HG03139 (cell line): ENCODE results near the gene IQGAP2.

Experiments used
- ATAC-seq: cut with Tn5 transposase; IDR thresholded peaks from one replicate; pipeline ENCODE4 v1.9.1; 2021; ENCODE audit not compliant: unreplicated experiment

IQGAP2 gene

DNA sequence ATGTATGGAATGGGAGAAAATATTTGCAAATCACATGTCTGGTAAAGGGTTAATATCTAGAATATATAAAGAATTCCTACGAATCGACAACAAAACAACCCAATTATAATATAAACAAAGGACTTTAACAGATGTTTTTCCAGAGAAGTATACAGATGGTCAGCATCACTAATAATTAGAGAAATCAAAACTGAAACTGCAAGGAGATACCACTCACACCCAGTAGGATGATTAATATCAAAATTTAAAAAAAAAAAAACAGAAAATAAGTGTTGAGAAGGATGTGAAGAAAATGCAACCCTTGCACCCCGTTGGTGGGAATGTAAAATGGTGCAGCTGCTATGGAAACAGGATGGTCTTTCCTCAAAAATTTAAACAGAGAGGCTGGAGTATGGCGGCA lies 278.2 kb downstream of the IQGAP2 start:
- no peak for ATAC-seq

DNA sequence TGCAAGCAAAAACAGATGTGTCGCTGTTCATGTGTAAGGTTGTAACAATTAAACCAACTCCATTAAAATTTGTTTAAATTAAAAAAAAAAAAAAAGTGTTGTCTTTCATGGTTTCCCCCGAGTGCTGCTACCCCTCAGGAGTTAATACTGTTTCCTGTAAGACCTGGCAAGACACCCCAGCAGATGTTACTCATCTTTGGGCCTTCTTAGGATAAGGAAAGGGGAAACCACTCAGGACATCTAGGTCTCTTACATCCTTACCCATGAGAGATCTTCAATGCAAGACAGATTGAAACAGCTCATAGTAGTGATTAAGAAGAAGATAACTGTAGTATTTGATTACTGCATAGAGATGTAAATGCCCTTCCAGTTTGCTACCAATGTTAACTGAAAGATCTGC lies 279.3 kb downstream of the IQGAP2 start:
- ATAC-seq, result no peak

DNA sequence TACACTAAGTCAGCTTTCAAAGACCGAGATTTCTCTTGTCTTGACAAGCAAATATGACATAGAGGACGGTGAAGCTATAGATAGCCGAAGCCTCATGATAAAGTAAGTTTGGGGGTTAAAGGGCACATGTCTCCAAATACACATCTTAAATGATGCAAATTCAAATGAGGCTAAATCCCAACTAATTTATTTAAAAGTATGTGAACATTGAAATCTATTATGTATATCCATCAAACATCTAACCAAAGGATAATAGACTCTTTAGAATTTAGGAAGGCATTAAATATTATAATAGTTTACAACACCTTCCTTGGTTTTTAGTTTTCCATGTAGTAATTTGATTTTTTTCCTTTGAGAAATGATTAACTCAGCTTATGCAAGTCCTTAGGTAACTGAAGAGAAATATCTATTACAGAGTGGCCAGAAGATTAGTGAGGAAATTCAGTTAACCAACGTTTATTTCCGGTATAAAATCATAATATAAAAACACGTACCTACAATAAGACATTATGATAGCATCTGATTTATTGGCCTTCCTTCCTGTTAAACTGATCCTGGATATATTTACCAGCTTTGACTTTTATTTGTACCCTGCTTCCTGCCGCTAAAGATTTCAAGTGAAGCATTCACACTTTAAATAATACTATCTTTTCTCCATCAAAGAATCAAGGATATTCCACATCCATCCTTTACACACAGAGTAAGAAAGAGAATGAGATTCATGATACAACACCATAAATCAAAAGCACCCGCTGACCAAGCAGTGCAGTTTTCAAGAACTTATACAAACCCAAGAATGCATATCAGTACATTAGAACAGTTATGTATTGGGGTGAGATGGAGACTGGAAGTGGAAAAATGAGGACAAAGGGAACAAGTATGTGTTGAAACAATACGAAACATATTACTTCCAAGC lies 281.0 kb downstream of the IQGAP2 start:
- ATAC-seq, result no peak

DNA sequence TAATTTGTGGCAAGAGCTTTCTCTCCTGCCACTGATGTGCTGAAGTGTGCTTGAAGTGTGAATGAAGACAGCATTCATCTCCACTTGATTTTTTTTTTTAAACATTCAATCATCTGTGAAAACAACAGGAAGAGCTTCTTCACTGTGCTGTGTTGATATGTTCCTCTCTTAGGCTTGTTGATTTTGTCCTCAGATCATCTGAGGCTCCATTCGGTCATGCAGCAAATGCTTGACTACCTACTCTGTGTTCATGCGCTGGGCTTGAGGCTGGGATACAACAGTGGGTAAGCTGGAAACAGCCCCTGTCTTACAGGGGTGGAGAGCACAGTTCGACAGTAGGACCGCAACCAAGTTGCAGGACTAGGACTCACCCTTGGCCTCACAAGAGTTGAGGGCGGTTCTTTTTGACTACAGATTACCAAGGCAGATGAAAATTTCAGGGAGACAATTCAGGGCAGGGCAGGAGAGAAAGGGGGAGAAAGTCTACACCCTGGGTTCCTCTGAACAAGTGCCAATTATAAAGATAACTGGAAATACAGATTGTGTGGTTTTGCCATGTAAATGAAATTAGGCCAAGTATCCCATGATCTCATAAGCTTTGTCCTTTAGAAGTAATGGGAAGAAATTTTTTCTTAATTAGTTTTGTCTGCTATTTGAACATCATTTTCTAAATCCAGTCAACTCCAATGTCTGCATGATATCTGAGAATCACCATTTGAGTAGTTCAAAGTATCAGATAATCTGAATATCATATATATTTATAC lies 281.9 kb downstream of the IQGAP2 start:
- no peak for ATAC-seq

GRCh38 chr5:76685704-76686103 lies 282.6 kb downstream of the IQGAP2 start:
- no peak for ATAC-seq

DNA sequence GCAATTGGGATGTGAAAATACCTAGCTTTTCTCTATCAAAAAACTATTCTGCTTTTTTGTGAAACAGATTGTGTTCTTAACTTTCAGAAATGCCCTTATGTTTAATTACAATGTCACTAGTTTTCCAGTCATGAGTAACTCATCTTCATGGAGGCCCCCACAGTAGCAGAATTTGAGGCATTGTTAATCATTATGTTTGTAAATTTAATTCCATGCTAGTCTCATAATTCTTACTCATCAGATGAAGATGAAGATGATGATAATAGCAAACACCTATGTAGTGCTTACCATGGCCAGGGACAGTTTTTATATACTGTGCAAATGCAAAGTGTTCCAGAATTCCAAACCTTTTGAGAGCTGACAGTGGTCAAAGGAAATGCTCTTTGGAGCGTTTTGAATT lies 285.1 kb downstream of the IQGAP2 start:
- ATAC-seq, result no peak

- no peak for ATAC-seq
These were observed 285.8 kb downstream of the IQGAP2 start for GRCh38 chr5:76688836-76689235.

- ATAC-seq, result no peak
These were observed 286.4 kb downstream of the IQGAP2 start for GRCh38 chr5:76689321-76690036.

GRCh38 chr5:76690037-76690679 lies 287.1 kb downstream of the IQGAP2 start:
- no peak for ATAC-seq

DNA sequence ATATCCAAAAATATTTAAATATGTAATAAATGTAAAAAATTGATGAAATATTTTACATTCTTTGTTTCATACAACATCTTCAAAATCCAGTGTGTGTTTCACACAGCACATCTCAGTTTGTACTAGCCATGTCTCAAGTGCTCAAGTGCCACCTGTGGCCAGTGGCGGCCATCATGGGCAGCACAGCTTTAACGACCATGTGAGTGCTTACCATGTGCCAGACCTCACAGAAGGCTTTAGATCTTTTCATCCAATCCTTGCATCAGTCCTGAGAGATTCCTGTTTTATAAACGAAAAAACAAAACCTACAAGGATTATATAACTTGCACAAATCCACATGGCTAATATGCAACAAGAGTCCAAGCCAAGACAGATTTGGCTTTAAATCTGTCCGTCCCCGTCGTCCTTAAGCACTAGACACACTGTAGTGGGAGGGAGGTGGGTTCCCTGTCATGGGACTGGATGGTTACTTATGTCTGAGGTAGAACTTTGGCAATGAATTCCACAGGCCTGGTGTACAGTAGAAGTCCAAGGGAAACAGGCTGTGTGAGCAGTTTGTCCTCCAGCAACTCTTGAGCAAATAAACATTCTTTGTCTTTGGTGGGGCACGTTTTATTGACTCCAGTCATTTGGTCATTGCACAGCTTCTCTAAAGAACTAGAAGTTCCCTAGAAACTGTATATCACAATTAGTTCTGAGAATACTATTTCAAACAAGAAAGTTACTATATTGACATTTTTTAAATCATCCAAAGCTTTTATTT lies 287.8 kb downstream of the IQGAP2 start:
- ATAC-seq, result no peak

DNA sequence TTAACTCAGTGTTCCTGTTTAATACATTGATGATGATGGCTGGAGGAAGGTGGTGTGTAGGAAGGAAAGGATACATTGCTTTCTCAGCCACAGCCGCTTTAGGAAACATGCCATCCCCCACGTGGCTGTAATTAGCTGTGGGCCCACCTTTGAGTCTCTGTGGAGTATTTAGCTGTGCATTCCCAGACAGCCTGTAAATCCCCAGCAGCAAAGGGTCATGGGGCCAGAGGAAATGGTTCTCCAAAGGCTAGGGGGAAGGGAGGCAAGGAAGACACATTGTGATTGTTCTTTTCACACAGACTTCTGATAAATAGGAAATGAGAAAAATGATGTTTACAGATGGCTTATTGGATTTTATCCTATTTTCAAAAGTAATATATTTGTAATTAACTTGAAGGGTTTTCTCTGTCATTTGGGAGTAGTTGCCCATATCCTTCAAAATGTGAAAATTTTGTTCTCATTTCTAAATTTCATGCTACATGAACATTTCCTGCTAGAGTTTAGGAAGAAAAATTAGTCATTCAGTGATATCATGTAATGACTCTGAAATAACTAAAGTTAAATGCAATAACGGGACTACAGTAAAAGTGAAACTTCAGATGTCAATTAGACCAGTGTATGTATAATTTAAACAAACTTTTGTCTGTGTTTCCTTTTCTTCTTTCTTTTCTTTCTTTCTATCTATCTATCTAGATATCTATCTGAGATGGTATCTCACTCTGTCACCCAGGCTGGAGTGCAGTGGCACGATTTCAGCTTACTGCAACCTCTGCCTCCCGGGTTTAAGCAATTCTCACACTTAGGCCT lies 288.6 kb downstream of the IQGAP2 start:
- no peak for ATAC-seq

GRCh38 chr5:76692274-76692540 lies 289.1 kb downstream of the IQGAP2 start:
- no peak for ATAC-seq

DNA sequence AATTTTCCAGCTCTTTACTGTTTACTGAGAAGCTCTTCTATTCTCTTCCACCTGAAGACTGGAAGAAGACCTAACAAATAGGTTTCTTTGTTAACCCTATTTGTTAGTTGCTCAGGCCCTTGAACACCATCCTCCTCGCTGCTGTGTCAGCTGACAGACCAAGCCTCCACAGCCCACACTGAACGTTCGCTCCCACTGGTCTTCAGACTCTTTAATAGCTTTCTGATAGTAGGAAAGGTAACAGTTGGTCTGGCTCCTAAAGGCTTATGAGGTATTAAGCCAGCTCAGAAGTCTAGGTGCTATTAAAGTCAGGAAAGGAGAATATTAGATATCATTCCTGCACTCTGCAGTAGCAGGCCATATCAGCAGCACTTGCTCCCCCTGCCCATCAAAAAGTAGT lies 289.6 kb downstream of the IQGAP2 start:
- ATAC-seq, result no peak

GRCh38 chr5:76693141-76693540 lies 290.1 kb downstream of the IQGAP2 start:
- ATAC-seq, result no peak

- no peak for ATAC-seq
These were observed 291.2 kb downstream of the IQGAP2 start for GRCh38 chr5:76694317-76694716.

GRCh38 chr5:76695346-76695745 lies 292.3 kb downstream of the IQGAP2 start:
- ATAC-seq, result no peak

GRCh38 chr5:76696251-76696650 lies 293.2 kb downstream of the IQGAP2 start:
- no peak for ATAC-seq

DNA sequence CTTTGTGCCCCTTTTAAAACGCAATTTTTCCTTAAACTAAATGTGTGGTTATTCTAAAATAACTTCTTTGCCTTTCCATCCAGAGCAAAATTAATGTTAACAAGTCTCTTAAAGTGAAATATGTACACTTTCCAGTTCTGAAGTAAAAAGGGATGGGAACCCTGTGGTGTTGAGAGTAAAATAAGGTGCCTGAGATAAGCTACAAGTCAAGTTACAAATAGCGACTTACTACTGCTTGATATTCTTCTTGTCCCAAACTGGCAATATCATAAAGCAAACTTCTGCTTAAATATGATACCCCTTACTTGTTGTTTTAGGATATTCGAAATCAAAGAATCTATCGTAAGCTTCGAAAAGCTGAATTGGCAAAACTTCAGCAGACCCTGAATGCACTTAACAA lies 294.6 kb downstream of the IQGAP2 start:
- ATAC-seq, result no peak

GRCh38 chr5:76700571-76700970 lies 297.5 kb downstream of the IQGAP2 start:
- no peak for ATAC-seq

DNA sequence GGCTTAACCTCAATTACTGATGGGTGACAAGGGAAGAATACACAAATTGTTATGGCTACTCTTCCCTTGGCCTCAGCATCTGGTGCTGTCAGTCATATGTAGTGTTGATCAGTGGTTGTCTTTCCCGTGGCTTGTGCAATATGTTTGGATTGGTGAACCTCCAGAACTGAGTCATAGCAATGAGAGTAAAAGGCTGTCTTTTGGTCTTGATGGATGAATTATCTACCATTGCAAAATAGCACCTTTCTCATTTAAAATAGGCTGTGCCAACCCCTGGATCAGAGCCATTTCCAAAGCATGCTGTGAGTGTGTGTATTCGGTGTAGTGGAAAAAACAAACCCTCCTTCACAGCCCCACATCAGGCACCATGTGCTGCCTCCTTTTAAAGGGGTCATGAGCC lies 298.2 kb downstream of the IQGAP2 start:
- ATAC-seq, result no peak
